HepG2 (cell line): ENCODE measurements around the gene RDH13. TPM values are rescaled to one million over a fixed set of nuclear protein-coding genes. Genes with fewer than 3 reads are reported as not detected.

Source experiments
- BRD4 ChIP-seq: sonication (generic); formaldehyde crosslinking; IDR thresholded peaks from 2 replicates; pipeline ENCODE4 v1.4.0; 2020; ENCODE audit warnings: missing genetic modification reagents
- EED ChIP-seq: sonication (generic); formaldehyde crosslinking; IDR thresholded peaks from 2 replicates; pipeline ENCODE4 v1.5.0; 2020; ENCODE audit warnings: mild to moderate bottlenecking, missing genetic modification reagents
- MEF2D ChIP-seq: sonication (generic); formaldehyde crosslinking; IDR thresholded peaks from 2 replicates; pipeline ENCODE4 v1.5.1; 2020; ENCODE audit warnings: mild to moderate bottlenecking, missing genetic modification reagents
- MYC ChIP-seq: sonication (generic); formaldehyde crosslinking; IDR thresholded peaks from 2 replicates; pipeline ENCODE4 v1.9.0; 2021; ENCODE audit warnings: missing genetic modification reagents, borderline replicate concordance
- RXRA ChIP-seq: sonication (generic); formaldehyde crosslinking; IDR thresholded peaks from 2 replicates; pipeline ENCODE4 v1.5.1; 2020; ENCODE audit warnings: missing genetic modification reagents
- SALL1 ChIP-seq: sonication (generic); formaldehyde crosslinking; IDR thresholded peaks from 2 replicates; pipeline ENCODE4 v1.8.0; 2022; ENCODE audit warnings: mild to moderate bottlenecking, missing genetic modification reagents
- THAP11 ChIP-seq: IDR thresholded peaks from 2 replicates; pipeline ENCODE4 v1.6.1; 2016; ENCODE audit warnings: missing biosample characterization, missing genetic modification reagents
- TOPORS ChIP-seq: sonication (generic); formaldehyde crosslinking; IDR thresholded peaks from 2 replicates; pipeline ENCODE4 v1.8.0; 2023; ENCODE audit warnings: mild to moderate bottlenecking, missing genetic modification reagents
- ZNF354B ChIP-seq: sonication (generic); formaldehyde crosslinking; IDR thresholded peaks from 2 replicates; pipeline ENCODE4 v1.8.0; 2022; ENCODE audit warnings: mild to moderate bottlenecking, missing genetic modification reagents
- ZNF501 ChIP-seq: sonication (generic); formaldehyde crosslinking; IDR thresholded peaks from 2 replicates; pipeline ENCODE4 v1.5.1; 2020; ENCODE audit warnings: mild to moderate bottlenecking, moderate library complexity, missing genetic modification reagents
- ZNF772 ChIP-seq: sonication (generic); formaldehyde crosslinking; IDR thresholded peaks from 2 replicates; pipeline ENCODE4 v1.5.0; 2020; ENCODE audit warnings: mild to moderate bottlenecking, missing genetic modification reagents
- ZNF781 ChIP-seq: sonication (generic); formaldehyde crosslinking; IDR thresholded peaks from 2 replicates; pipeline ENCODE4 v1.5.1; 2020; ENCODE audit warnings: borderline replicate concordance, mild to moderate bottlenecking, missing genetic modification reagents; ENCODE audit errors: not compliant biosample characterization
- polyA plus RNA-seq, 8 experiments: library from polyadenylated mRNA; depleted of rRNA in 3 of 8; stranded (reverse) in 7 of 8; unstranded in 1 of 8; fragments of >200 nt; fragmentation: Illumina TruSeq in 4 of 8; extraction: Trizol in 4 of 8; gene quantifications; 2 replicates each; pipeline versions ENCODE4 v1.2.1 to v1.2.3, GENCODE V29; 2011 to 2016; ENCODE audit warnings: low read depth in 4 of 8, missing spikeins in 1 of 8, mixed read lengths in 1 of 8; ENCODE audit not compliant: insufficient read depth in 1 of 8
- total RNA-seq, 5 experiments: library from RNA; depleted of rRNA; stranded (reverse); fragments of >200 nt; fragmentation: Illumina TruSeq; extraction: Trizol; gene quantifications; 2 replicates each; pipeline ENCODE4 v1.2.3, GENCODE V29; 2016; ENCODE audit warnings: low read depth in 1 of 5
- TF ChIP-seq, protein P1 (sequence below): sonication (generic); formaldehyde crosslinking; IDR thresholded peaks from 2 replicates; pipeline ENCODE4 v1.4.0; 2020; ENCODE audit warnings: mild to moderate bottlenecking, missing genetic modification reagents, borderline replicate concordance
- TF ChIP-seq, protein P2 (sequence below): sonication (generic); formaldehyde crosslinking; IDR thresholded peaks from 2 replicates; pipeline ENCODE4 v1.5.0; 2020; ENCODE audit warnings: missing genetic modification reagents
- TF ChIP-seq, protein P3 (sequence below): sonication (generic); formaldehyde crosslinking; IDR thresholded peaks from 2 replicates; pipeline ENCODE4 v1.4.0; 2020; ENCODE audit warnings: missing genetic modification reagents, mild to moderate bottlenecking, borderline replicate concordance
- TF ChIP-seq, protein P4 (sequence below): sonication (generic); formaldehyde crosslinking; IDR thresholded peaks from 2 replicates; pipeline ENCODE4 v1.4.0; 2020; ENCODE audit warnings: mild to moderate bottlenecking, missing genetic modification reagents
- TF ChIP-seq, protein P5 (sequence below): fragments of 450-650 bp; IDR thresholded peaks from 2 replicates; pipeline ENCODE4 v1.6.1; 2016
- TF ChIP-seq, protein P6 (sequence below): sonication (generic); formaldehyde crosslinking; IDR thresholded peaks from 2 replicates; pipeline ENCODE4 v1.4.0; 2020; ENCODE audit warnings: missing genetic modification reagents; ENCODE audit errors: not compliant biosample characterization

Gene RDH13
- total and polyA plus RNA-seq, 2 of the 13 experiments (the other 11 are each of a cell fraction or from before 2014, with no cell fraction given): 13.4 to 21.5 TPM

DNA sequence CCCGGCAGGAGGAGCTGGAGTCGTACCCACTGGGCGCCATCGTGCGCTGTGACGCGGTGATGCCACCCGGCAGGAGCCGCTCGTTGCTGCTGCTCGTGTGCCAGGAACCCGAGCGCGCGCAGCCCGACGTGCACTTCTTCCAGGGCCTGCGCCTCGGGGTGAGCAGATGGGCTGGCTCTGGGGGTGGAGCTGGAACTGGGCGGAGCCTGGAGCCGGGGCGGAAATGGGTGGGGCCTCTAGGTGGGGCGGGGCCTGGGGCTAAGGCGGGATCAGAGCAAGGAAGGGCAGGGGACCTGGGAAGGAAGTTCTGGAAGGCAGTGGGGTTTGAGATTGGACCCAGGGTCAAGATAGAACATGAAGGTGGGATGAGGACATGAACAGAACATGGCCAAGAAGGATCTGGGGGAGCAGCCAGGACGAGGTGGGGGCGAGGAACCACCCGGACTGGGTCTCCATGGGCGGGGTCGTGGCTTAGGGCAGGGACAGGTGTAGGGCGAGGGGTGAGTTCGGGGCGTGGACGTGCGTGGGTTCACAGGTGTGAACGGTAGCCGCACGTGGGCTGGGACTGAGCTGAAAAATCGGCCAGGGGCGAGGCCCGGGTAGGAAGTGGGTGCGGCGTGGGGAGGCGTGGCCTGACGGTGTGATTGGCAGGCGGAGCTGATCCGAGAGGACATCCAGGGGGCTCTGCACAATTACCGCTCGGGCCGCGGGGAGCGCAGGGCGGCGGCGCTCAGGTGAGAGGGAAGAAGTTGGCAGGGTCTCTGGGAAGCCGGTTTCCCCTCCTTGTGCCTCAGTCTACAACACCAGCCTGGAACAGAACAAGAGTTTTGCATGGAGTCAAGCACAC is 17.4 kb upstream of the RDH13 start (continued):
- TF ChIP-seq, protein P1, sequence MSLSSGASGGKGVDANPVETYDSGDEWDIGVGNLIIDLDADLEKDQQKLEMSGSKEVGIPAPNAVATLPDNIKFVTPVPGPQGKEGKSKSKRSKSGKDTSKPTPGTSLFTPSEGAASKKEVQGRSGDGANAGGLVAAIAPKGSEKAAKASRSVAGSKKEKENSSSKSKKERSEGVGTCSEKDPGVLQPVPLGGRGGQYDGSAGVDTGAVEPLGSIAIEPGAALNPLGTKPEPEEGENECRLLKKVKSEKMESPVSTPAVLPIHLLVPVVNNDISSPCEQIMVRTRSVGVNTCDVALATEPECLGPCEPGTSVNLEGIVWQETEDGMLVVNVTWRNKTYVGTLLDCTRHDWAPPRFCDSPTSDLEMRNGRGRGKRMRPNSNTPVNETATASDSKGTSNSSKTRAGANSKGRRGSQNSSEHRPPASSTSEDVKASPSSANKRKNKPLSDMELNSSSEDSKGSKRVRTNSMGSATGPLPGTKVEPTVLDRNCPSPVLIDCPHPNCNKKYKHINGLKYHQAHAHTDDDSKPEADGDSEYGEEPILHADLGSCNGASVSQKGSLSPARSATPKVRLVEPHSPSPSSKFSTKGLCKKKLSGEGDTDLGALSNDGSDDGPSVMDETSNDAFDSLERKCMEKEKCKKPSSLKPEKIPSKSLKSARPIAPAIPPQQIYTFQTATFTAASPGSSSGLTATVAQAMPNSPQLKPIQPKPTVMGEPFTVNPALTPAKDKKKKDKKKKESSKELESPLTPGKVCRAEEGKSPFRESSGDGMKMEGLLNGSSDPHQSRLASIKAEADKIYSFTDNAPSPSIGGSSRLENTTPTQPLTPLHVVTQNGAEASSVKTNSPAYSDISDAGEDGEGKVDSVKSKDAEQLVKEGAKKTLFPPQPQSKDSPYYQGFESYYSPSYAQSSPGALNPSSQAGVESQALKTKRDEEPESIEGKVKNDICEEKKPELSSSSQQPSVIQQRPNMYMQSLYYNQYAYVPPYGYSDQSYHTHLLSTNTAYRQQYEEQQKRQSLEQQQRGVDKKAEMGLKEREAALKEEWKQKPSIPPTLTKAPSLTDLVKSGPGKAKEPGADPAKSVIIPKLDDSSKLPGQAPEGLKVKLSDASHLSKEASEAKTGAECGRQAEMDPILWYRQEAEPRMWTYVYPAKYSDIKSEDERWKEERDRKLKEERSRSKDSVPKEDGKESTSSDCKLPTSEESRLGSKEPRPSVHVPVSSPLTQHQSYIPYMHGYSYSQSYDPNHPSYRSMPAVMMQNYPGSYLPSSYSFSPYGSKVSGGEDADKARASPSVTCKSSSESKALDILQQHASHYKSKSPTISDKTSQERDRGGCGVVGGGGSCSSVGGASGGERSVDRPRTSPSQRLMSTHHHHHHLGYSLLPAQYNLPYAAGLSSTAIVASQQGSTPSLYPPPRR (CRISPR knock-in tag): no peak
- peak; percentile 55; the same call in 1 of the 2 replicates for TF ChIP-seq SALL1 (CRISPR knock-in tag)
- peak; percentile 45 for TF ChIP-seq ZNF781 (CRISPR knock-in tag)
- 0 out of 2 replicates have a peak, but pooled peaks have one; percentile 35 for TF ChIP-seq ZNF354B
- TF ChIP-seq ZNF501 (CRISPR knock-in tag): peak; percentile 22; the same call in 1 of the 2 replicates
- no peak for TF ChIP-seq TOPORS (CRISPR knock-in tag)
- TF ChIP-seq, protein P2, sequence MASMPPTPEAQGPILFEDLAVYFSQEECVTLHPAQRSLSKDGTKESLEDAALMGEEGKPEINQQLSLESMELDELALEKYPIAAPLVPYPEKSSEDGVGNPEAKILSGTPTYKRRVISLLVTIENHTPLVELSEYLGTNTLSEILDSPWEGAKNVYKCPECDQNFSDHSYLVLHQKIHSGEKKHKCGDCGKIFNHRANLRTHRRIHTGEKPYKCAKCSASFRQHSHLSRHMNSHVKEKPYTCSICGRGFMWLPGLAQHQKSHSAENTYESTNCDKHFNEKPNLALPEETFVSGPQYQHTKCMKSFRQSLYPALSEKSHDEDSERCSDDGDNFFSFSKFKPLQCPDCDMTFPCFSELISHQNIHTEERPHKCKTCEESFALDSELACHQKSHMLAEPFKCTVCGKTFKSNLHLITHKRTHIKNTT: no peak
- no peak for TF ChIP-seq BRD4 (CRISPR knock-in tag)
- 0 out of 2 replicates have a peak, but pooled peaks have one; percentile 17 for TF ChIP-seq THAP11
- no peak for TF ChIP-seq EED (CRISPR knock-in tag)
- TF ChIP-seq, protein P3, sequence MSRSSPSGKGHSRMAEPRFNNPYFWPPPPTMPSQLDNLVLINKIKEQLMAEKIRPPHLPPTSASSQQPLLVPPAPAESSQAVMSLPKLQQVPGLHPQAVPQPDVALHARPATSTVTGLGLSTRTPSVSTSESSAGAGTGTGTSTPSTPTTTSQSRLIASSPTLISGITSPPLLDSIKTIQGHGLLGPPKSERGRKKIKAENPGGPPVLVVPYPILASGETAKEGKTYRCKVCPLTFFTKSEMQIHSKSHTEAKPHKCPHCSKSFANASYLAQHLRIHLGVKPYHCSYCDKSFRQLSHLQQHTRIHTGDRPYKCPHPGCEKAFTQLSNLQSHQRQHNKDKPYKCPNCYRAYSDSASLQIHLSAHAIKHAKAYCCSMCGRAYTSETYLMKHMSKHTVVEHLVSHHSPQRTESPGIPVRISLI (CRISPR knock-in tag): no peak
- TF ChIP-seq MEF2D (CRISPR knock-in tag): peak; percentile 35; the same call in 1 of the 2 replicates
- TF ChIP-seq ZNF772 (CRISPR knock-in tag): no peak
- TF ChIP-seq MYC (CRISPR knock-in tag): peak; percentile 62
- TF ChIP-seq, protein P4, sequence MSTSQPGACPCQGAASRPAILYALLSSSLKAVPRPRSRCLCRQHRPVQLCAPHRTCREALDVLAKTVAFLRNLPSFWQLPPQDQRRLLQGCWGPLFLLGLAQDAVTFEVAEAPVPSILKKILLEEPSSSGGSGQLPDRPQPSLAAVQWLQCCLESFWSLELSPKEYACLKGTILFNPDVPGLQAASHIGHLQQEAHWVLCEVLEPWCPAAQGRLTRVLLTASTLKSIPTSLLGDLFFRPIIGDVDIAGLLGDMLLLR: no peak
- TF ChIP-seq RXRA: 0 out of 2 replicates have a peak, but pooled peaks have one; percentile 20
- TF ChIP-seq, protein P5, sequence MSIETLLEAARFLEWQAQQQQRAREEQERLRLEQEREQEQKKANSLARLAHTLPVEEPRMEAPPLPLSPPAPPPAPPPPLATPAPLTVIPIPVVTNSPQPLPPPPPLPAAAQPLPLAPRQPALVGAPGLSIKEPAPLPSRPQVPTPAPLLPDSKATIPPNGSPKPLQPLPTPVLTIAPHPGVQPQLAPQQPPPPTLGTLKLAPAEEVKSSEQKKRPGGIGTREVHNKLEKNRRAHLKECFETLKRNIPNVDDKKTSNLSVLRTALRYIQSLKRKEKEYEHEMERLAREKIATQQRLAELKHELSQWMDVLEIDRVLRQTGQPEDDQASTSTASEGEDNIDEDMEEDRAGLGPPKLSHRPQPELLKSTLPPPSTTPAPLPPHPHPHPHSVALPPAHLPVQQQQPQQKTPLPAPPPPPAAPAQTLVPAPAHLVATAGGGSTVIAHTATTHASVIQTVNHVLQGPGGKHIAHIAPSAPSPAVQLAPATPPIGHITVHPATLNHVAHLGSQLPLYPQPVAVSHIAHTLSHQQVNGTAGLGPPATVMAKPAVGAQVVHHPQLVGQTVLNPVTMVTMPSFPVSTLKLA: no peak
- TF ChIP-seq, protein P6, sequence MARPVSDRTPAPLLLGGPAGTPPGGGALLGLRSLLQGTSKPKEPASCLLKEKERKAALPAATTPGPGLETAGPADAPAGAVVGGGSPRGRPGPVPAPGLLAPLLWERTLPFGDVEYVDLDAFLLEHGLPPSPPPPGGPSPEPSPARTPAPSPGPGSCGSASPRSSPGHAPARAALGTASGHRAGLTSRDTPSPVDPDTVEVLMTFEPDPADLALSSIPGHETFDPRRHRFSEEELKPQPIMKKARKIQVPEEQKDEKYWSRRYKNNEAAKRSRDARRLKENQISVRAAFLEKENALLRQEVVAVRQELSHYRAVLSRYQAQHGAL (CRISPR knock-in tag): no peak
